Osteocyte (in vitro differentiated cells): ENCODE data around the gene ADIG. TPM values are rescaled to one million over a fixed set of nuclear protein-coding genes. Genes with fewer than 3 reads are reported as not detected.

Experiments
- DNase-seq: peaks from one replicate; pipeline ENCODE4 v3.0.0; 2021; ENCODE audit warnings: mixed read lengths; ENCODE audit not compliant: unreplicated experiment; ENCODE audit errors: extremely low spot score
- H3K27ac Mint-ChIP-seq: one replicate; pipeline ENCODE4 v1.8.0; 2021; ENCODE audit warnings: mild to moderate bottlenecking, mixed read lengths; ENCODE audit not compliant: unreplicated experiment
- H3K27me3 Mint-ChIP-seq: one replicate; pipeline ENCODE4 v1.8.0; 2021; ENCODE audit warnings: mixed read lengths; ENCODE audit not compliant: unreplicated experiment
- H3K36me3 Mint-ChIP-seq: one replicate; pipeline ENCODE4 v1.8.0; 2021; ENCODE audit warnings: mixed read lengths; ENCODE audit not compliant: unreplicated experiment
- H3K4me1 Mint-ChIP-seq: one replicate; pipeline ENCODE4 v1.8.0; 2021; ENCODE audit warnings: mixed read lengths; ENCODE audit not compliant: unreplicated experiment
- H3K4me3 Mint-ChIP-seq: one replicate; pipeline ENCODE4 v1.8.0; 2021; ENCODE audit warnings: mild to moderate bottlenecking, moderate library complexity, mixed read lengths; ENCODE audit not compliant: unreplicated experiment
- H3K9me3 Mint-ChIP-seq: one replicate; pipeline ENCODE4 v1.8.0; 2021; ENCODE audit warnings: mixed read lengths; ENCODE audit not compliant: unreplicated experiment
- long read RNA-seq: library from polyadenylated mRNA; unstranded; transcript quantifications from one replicate; pipeline ENCODE4 v2.0.0, GENCODE V29; 2021
- total RNA-seq: library from RNA; stranded (reverse); gene quantifications from 2 replicates; pipeline ENCODE4 v1.2.1, GENCODE V29; 2021
- TF ChIP-seq, protein P1 (sequence below): fragments of 200-600 bp; sonication (generic); IDR thresholded peaks from 2 replicates; pipeline ENCODE4 v1.5.0; 2021; ENCODE audit warnings: antibody characterized with exemption, mild to moderate bottlenecking, moderate library complexity

The ADIG gene
- total RNA-seq, result not detected in 2 replicates
- long read RNA-seq, result 0 reads

DNA sequence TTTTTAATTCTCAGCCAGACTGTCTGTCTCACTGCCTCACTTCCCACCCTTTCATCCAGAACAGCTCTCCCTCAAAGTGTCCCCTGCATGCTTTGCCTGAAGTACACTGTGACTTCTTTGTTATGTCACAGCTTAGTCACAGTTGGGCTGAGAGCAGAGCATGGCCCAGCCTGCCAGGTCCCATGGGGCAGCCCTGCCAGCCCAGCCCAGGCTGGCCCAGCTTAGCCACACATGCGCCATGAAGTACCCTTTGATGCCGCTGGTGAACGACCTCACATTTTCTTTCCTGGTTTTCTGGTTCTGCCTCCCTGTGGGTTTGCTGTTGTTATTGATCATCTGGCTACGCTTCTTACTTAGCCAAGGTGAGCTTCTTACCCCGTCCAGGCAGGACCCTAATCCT is at the start of gene ADIG:
Gene ADIG (plus strand): TSS at position 185 of the 400 bp plus-strand sequence. CDS start 54 bp downstream, at position 239.
- Mint-ChIP-seq H3K36me3 (peaks cover 15% of the 10 kb centered on the region), H3K27ac (no peak within 1 kb of the TSS), H3K9me3 (no peaks in the 10 kb centered on the region), H3K4me3 (no peak within 1 kb of the TSS), H3K27me3 (peaks cover 5% of the 10 kb centered on the region), H3K4me1 (no peaks in the 10 kb centered on the region)
- TF ChIP-seq, protein P1, sequence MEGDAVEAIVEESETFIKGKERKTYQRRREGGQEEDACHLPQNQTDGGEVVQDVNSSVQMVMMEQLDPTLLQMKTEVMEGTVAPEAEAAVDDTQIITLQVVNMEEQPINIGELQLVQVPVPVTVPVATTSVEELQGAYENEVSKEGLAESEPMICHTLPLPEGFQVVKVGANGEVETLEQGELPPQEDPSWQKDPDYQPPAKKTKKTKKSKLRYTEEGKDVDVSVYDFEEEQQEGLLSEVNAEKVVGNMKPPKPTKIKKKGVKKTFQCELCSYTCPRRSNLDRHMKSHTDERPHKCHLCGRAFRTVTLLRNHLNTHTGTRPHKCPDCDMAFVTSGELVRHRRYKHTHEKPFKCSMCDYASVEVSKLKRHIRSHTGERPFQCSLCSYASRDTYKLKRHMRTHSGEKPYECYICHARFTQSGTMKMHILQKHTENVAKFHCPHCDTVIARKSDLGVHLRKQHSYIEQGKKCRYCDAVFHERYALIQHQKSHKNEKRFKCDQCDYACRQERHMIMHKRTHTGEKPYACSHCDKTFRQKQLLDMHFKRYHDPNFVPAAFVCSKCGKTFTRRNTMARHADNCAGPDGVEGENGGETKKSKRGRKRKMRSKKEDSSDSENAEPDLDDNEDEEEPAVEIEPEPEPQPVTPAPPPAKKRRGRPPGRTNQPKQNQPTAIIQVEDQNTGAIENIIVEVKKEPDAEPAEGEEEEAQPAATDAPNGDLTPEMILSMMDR, result no peak
- DNase-seq, result no peak

- TF ChIP-seq, protein P1, result no peak
- H3K36me3 Mint-ChIP-seq, result peaks cover 57% of the 10 kb centered on the region
- no peaks in the 10 kb centered on the region for H3K27me3 Mint-ChIP-seq
- H3K4me1 Mint-ChIP-seq, result no peaks in the 10 kb centered on the region
- H3K27ac Mint-ChIP-seq, result no peak overlapping the region
- H3K9me3 Mint-ChIP-seq, result no peaks in the 10 kb centered on the region
- DNase-seq, result no peak
- H3K4me3 Mint-ChIP-seq, result no peak overlapping the region
Measured at GRCh38 chr20:38534756-38535155, 46.2 kb upstream of the ADIG start.

- no peaks in the 10 kb centered on the region for H3K4me1 Mint-ChIP-seq
- TF ChIP-seq, protein P1, result no peak
- H3K36me3 Mint-ChIP-seq, result peaks cover 65% of the 10 kb centered on the region
- no peak overlapping the region for H3K4me3 Mint-ChIP-seq
- DNase-seq, result no peak
- H3K27ac Mint-ChIP-seq, result no peak overlapping the region
- H3K9me3 Mint-ChIP-seq, result no peaks in the 10 kb centered on the region
- H3K27me3 Mint-ChIP-seq, result no peaks in the 10 kb centered on the region
Measured at GRCh38 chr20:38536310-38536709, 44.7 kb upstream of the ADIG start.

DNA sequence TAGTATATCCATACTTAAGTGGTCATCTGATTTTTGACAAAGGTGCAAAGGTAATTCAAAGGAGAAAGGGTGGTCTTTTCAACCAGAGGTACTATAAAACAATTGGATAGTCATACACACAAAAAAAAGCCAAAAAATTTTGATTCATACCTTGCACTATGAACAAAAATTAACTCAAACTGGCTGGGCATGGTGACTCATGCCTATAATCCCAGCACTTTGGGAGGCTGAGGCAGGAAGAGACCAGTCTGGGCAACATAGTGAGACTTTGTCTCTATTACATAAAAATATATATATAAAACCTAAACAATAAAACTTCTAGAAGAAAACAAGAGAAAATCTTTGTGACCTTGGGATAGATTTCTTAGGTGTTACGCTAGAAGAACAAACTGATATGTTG is 43.8 kb upstream of the ADIG start:
- TF ChIP-seq, protein P1, result no peak
- Mint-ChIP-seq H3K4me1 (no peaks in the 10 kb centered on the region), H3K9me3 (no peaks in the 10 kb centered on the region), H3K27me3 (no peaks in the 10 kb centered on the region), H3K36me3 (peaks cover 69% of the 10 kb centered on the region), H3K27ac (no peak overlapping the region), H3K4me3 (no peak overlapping the region)
- DNase-seq, result no peak

DNA sequence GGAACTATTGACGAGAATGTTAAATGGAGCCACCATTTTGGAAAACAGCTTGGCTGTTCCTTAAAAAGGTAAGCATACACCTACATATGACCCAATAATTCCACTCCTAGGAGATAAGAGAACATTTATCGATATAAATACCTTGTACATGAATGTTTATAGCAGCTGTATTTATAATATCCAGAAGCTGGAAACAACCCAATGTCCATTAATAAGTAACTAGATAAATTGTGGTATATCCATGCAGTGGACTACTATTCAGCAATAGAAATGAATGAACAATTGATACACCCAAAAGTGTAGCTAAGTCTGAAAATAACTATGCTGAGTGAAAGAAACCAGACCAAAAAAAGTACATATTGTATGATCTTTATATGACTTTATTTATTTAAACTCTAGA is 42.2 kb upstream of the ADIG start:
- peaks cover 67% of the 10 kb centered on the region for H3K36me3 Mint-ChIP-seq
- H3K4me1 Mint-ChIP-seq, result no peaks in the 10 kb centered on the region
- no peaks in the 10 kb centered on the region for H3K27me3 Mint-ChIP-seq
- H3K9me3 Mint-ChIP-seq, result no peaks in the 10 kb centered on the region
- H3K4me3 Mint-ChIP-seq, result no peak overlapping the region
- DNase-seq, result no peak
- TF ChIP-seq, protein P1, result no peak
- no peak overlapping the region for H3K27ac Mint-ChIP-seq
